ENCODE results near the gene SIGMAR1.
A peak's percentile ranks its signal among the peaks of the same experiment; 100 is the strongest.
"Not testable (repeated sequence)": the region's sequence is repeated elsewhere in the genome, so short reads cannot be mapped to it uniquely, and the experiment has no call there.

SIGMAR1 gene

GRCh38 chr9:34654323-34655051, 16.9 kb upstream of the SIGMAR1 start:
- no peak for DNase-seq

DNA sequence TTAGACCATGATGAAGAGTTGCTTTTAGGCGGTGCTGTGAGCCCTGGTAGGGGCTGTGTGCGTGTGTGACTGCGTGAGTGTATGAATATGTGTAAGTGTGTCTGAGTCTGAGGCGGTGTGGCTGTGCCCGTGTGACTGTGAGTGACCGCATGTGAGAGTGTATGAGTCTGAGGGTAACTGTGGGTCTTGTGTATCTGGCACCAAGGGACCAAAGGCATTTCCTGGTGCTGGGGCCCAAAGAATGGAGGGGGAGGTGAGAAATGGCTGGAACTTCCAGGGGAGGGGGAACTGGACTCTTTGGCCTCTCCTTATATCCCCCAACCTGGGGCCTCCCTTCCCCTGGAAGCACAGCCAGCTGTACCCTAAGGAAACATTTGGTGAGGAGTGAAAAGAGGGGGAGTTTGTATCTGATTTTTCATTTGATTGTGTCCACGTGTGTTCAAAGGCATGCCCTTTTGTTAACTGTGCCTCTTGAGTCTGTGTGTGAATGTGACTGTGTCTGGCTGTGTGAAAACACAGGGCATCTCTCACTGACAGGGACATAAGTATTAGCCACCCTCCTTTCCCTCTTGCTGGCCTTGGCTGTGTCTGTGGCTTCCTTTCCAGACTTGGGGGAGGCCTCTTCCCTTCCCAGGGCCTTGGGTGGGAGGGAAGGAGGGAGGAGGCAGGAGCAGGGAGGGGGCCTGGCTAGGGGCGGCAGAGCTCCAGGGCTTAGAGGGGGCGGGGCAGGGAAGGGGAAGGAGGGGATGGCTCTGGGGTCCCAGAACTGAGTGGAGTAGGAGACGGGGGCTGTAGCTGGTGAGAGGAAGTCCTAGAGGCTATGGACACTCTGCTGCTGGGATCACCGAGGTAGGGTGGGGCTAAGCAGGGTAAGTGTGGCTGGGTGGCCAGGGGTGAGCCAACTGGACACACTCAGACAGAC, 15.8 kb upstream of the SIGMAR1 start:
- DNase-seq, result no peak

- DNase-seq, result no peak
These were observed 15.0 kb upstream of the SIGMAR1 start for GRCh38 chr9:34652602-34653000.

DNA sequence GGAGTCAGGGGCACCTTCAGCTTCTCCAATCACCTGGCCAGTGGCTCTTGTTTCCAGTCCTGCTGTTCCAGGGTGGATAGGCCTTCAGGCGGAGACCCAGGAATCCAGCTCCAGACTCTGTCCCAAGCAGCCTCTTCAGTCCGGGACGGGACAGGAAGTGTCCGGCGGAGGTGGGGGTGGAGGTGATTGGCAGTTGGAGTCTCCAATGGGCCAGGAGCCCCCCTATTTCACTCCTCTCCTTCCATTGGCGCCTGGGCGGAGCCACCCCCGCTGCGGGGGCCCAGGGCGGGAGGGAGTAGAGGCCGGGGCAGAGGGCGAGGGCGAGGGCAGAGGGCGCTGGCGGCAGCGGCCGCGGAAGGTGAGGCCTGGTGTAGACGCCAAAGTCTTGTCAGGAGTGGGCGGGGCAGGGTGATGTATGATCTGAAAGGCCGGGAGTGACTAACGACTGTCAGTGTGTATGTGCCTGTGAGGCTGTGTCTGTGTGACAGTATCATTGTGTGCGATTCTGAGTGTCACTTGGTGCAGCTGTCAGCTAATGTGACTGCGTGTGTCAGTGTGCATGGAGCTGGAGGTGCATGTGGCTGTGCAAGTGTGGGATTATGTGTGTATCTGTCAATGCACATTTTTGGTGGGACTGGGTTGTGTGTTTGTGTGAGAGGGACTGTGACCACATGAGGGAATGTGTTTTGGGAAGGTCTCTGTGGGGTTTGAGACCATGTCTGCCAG, 14.5 kb upstream of the SIGMAR1 start, which contains the start of gene IL11RA:
TSS of gene IL11RA (plus strand) at position 310 of the 726 bp plus-strand sequence. CDS start 3,033 bp downstream, outside the sequence.
- DNase-seq, result peak; percentile 45 to 49

DNA sequence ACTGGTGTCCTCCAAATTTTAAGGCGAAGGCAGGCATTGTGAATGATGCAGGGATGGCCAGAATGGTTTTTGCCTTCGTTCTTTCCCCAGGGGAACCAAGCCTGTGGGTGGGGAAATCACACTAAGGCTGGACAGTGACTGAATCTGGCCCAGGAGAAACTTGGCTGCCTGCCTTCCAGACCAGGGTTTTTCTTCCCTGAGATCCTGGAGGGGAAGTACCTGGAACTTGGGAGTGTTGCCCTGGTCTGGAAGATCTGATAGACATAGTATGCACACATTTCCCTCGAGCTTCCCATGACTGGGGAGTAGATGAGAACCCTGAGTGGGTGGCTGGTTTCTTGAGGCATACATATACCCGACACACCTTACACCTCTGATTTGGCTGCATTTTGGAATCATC, 13.7 kb upstream of the SIGMAR1 start:
- DNase-seq, result no peak

GRCh38 chr9:34650816-34651215, 13.2 kb upstream of the SIGMAR1 start:
- no peak for DNase-seq

DNA sequence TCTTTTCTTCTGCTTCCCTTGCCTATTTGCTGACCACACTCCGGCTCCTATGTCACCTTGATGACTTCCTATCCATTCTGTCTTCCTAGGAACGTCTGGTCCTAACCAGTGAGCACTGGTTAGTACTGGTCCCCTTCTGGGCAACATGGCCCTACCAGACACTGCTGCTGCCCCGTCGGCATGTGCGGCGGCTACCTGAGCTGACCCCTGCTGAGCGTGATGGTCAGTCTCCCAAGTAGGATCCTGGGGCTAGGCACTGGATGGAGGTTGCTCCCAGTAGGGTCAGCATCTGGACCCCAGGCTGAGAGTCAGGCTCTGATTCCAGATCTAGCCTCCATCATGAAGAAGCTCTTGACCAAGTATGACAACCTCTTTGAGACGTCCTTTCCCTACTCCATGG, 11.1 kb upstream of the SIGMAR1 start:
- no peak for DNase-seq

DNA sequence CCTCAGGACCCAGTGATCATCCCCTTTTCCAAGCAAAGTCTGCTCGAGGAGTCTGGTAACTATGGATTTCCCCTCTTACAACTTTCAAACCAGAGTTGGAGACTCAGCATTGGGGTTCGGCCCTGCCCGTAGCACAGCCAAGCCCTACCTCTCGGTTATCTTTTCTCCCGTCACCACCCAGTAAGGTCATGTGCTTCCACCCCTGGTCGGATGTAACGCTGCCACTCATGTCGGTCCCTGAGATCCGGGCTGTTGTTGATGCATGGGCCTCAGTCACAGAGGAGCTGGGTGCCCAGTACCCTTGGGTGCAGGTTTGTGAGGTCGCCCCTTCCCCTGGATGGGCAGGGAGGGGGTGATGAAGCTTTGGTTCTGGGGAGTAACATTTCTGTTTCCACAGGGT, 10.1 kb upstream of the SIGMAR1 start:
- no peak for DNase-seq

GRCh38 chr9:34647084-34647403, 9.5 kb upstream of the SIGMAR1 start:
- DNase-seq, result no peak

DNA sequence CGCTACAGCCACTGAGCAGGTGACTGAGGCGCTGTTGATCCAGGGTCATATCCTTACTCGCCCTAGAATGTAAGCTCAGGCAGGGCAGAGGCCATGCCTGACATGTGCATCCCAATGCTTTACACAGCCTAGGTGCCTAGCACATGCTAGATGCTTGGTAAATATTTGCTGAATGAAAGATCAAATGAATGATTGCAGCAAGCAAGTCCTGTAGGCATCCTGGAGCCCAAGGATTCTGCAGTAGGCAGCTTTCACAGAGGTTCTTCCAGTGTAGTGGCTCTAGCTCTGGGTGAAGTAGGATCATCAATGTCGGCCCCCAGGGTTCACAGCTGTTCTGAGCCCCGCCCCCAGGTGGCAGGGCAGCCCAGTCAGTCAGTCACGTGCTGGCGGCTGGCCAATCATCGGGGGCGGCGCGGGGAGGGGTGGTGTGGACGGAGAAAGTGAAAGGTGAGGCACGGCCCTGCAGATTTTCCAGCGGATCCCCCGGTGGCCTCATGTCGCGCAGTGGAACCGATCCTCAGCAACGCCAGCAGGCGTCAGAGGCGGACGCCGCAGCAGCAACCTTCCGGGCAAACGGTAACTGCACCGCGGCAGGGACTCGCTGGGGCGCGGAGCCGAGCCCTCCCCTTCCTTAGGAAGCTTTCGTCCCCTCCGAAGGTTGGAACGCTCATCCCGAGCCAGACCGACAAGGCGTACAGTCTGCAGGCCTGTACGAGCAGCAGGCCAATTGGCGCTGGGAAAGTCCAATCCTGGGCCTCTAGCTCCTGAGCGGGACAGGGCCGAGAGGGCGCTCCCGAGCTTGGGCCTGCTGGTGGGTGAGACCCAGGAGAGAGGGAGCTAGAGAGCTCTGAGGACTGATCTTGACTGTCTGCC, 8.9 kb upstream of the SIGMAR1 start, which contains the start of gene GALT:
TSS of gene GALT (plus strand) at position 465 of the 873 bp plus-strand sequence. CDS start at position 495, 30 bp downstream.
- DNase-seq, result peak; percentile 97 to 98

GRCh38 chr9:34644766-34645314, 7.3 kb upstream of the SIGMAR1 start:
- DNase-seq, result no peak

GRCh38 chr9:34642679-34643078, 5.1 kb upstream of the SIGMAR1 start:
- DNase-seq, result no peak

DNA sequence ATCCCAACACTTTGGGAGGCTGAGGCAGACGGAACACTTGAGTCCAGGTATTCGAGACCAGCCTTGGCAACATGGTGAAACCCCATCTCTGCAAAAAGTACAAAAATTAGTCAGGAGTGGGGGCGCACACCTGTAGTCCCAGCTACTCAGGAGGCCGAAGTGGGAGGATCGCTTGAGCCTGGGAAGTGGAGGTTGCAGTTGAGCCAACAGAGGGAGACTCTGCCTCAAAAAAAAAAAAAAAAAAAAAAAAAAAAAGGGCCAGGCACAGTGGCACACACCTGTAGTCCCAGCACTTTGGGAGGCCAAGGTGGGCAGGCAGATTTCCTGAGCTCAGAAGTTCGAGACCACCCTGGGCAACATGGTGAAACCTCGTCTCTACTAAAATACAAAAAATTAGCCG, 1.7 kb upstream of the SIGMAR1 start:
- DNase-seq, result not testable (repeated sequence)

- no peak for DNase-seq
These were observed 505 bp upstream of the SIGMAR1 start for GRCh38 chr9:34638138-34638445.

DNA sequence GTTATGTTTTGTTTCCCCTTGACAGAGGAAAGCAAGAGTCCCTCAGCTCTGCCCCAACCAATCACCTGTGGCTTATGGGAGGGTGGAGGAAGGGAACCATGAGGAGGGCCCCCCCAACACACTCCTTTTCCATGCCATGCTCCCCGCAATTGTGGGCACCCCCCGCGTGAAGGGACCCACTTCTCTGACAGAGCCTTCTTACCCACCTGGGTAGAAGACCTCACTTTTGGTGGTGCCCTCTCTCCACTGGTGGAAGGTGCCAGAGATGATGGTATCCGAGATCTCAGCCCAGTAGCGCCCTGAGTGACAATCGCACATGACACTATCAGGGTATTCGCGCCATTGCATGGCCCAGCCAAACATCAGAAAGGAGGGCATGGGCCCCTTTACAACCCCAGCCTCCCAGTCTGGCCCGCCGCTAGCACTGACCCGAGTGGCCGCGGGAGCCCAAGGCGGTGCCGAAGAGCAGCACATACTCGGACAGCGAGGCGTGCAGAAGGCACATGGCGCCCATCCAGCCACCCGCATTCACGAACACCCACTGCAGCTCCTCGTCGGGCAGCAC, 714 bp downstream of the SIGMAR1 start:
- DNase-seq, result no peak

GRCh38 chr9:34635556-34635955, 2.0 kb downstream of the SIGMAR1 start:
- DNase-seq, result no peak

- no peak for DNase-seq
These were observed 2.9 kb downstream of the SIGMAR1 start for GRCh38 chr9:34634551-34635248.

GRCh38 chr9:34633851-34634550, 3.6 kb downstream of the SIGMAR1 start:
- peak; percentile 73 to 75 for DNase-seq

DNA sequence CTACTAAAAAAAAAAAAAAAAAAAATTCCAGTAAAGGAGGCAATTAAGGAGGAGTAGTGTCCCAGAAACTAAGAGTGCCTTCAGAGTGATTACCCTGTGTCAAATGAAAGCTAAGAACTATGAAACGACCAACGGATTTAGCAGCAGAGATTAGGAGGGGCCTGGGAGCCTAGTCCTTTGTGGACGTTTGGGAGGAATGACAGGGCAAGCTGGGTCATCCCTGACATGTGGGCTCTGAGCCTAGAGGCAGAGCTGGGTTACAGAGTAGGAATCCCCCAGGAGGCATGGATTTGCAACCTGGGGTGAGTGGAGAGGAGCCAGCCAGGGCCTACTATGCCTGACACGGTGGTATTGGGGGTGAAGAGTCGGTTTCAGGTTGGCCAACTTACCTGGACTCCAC, 4.4 kb downstream of the SIGMAR1 start:
- DNase-seq, result no peak

- DNase-seq, result no peak
These were observed 7.0 kb downstream of the SIGMAR1 start for GRCh38 chr9:34630402-34631154.
